Mesenchymal stem cell (in vitro differentiated cells and primary cell): Measurements from ENCODE around the gene TMEM184A.

Source experiments
- DNase-seq: peaks from one replicate; pipeline ENCODE4 v3.0.0-alpha.2; 2013
- H2AFZ ChIP-seq: one replicate; pipeline ENCODE4 v1.6.1; 2013; ENCODE audit warnings: low read depth, mild to moderate bottlenecking, control low read depth, inconsistent platforms, low read length, moderate library complexity
- H2AK5ac ChIP-seq: 2 replicates; pipeline ENCODE4 v1.6.1; 2013; ENCODE audit warnings: low read length, moderate library complexity, mild to moderate bottlenecking, inconsistent platforms; ENCODE audit not compliant: severe bottlenecking
- H2BK120ac ChIP-seq: one replicate; pipeline ENCODE4 v1.6.1; 2013; ENCODE audit warnings: low read depth, mild to moderate bottlenecking, inconsistent platforms, low read length, moderate library complexity
- H2BK12ac ChIP-seq, 2 experiments: one replicate each; pipeline ENCODE4 v1.6.1; 2013; ENCODE audit warnings: inconsistent platforms in 2 of 2, low read length in 2 of 2, mild to moderate bottlenecking in 2 of 2, moderate library complexity in 2 of 2, control low read depth in 1 of 2
- H2BK15ac ChIP-seq: one replicate; pipeline ENCODE4 v1.6.1; 2013; ENCODE audit warnings: mild to moderate bottlenecking, low read depth, inconsistent platforms; ENCODE audit not compliant: poor library complexity, severe bottlenecking
- H2BK5ac ChIP-seq: 2 replicates; pipeline ENCODE4 v1.6.1; 2013; ENCODE audit warnings: low read depth, mild to moderate bottlenecking, low read length, control low read depth, inconsistent platforms; ENCODE audit not compliant: poor library complexity, severe bottlenecking
- H3K14ac ChIP-seq, 2 experiments: one replicate each; pipeline ENCODE4 v1.6.1; 2013; ENCODE audit warnings: inconsistent platforms in 2 of 2, low read length in 2 of 2, control low read depth in 1 of 2, mild to moderate bottlenecking in 1 of 2, moderate library complexity in 1 of 2
- H3K18ac ChIP-seq, 2 experiments: one replicate each; pipeline ENCODE4 v1.6.1; 2013; ENCODE audit warnings: inconsistent platforms in 2 of 2, low read length in 2 of 2, control low read depth in 1 of 2, low read depth in 1 of 2, mild to moderate bottlenecking in 1 of 2
- H3K23ac ChIP-seq, 2 experiments: one replicate each; pipeline ENCODE4 v1.6.1; 2013; ENCODE audit warnings: inconsistent platforms in 2 of 2, low read length in 2 of 2, mild to moderate bottlenecking in 2 of 2, moderate library complexity in 2 of 2, control low read depth in 1 of 2
- H3K27ac ChIP-seq: 2 replicates; pipeline ENCODE4 v1.5.1; 2013; ENCODE audit warnings: mild to moderate bottlenecking, moderate library complexity, low read length, control low read depth, inconsistent platforms; ENCODE audit not compliant: poor library complexity, severe bottlenecking
- H3K27me3 ChIP-seq, 2 experiments: 2 replicates each; pipeline versions ENCODE4 v1.6.1 to v1.7.0; 2013; ENCODE audit warnings: low read length in 2 of 2, mild to moderate bottlenecking in 2 of 2, moderate library complexity in 2 of 2, control low read depth in 1 of 2, inconsistent platforms in 1 of 2; ENCODE audit not compliant: control insufficient read depth in 1 of 2, insufficient read depth in 1 of 2
- H3K36me3 ChIP-seq, 2 experiments: 2 replicates each; pipeline versions ENCODE4 v1.6.1 to v1.7.0; 2013; ENCODE audit warnings: low read length in 2 of 2, control low read depth in 1 of 2, inconsistent platforms in 1 of 2, low read depth in 1 of 2, mild to moderate bottlenecking in 1 of 2; ENCODE audit not compliant: insufficient read depth in 2 of 2, control insufficient read depth in 1 of 2
- H3K4ac ChIP-seq, 2 experiments: one replicate each; pipeline ENCODE4 v1.6.1; 2013; ENCODE audit warnings: inconsistent platforms in 2 of 2, low read length in 2 of 2, mild to moderate bottlenecking in 2 of 2, moderate library complexity in 2 of 2, control low read depth in 1 of 2, low read depth in 1 of 2
- H3K4me1 ChIP-seq: 2 replicates; pipeline ENCODE4 v1.6.1; 2013; ENCODE audit warnings: low read depth, low read length, control low read depth; ENCODE audit not compliant: control insufficient read depth, insufficient read depth
- H3K4me2 ChIP-seq: 2 replicates; pipeline ENCODE4 v1.6.1; 2013; ENCODE audit warnings: low read length, mild to moderate bottlenecking, inconsistent platforms; ENCODE audit not compliant: poor library complexity, severe bottlenecking
- H3K4me3 ChIP-seq, 2 experiments: 2 replicates each; pipeline versions ENCODE4 v1.5.1 to v1.7.0; 2013; ENCODE audit warnings: low read length in 2 of 2, mild to moderate bottlenecking in 2 of 2, control low read depth in 1 of 2, low read depth in 1 of 2; ENCODE audit not compliant: insufficient read depth in 1 of 2
- H3K79me1 ChIP-seq: replicated peaks from 2 replicates; pipeline ENCODE4 v1.6.1; 2013; ENCODE audit warnings: mild to moderate bottlenecking, control low read depth, low read length, inconsistent platforms; ENCODE audit not compliant: poor library complexity, severe bottlenecking
- H3K9ac ChIP-seq: 2 replicates; pipeline ENCODE4 v1.7.0; 2013; ENCODE audit warnings: mild to moderate bottlenecking, low read length, moderate library complexity
- H3K9me3 ChIP-seq: 2 replicates; pipeline ENCODE4 v1.7.0; 2013; ENCODE audit warnings: mild to moderate bottlenecking, low read length; ENCODE audit not compliant: control insufficient read depth
- H4K8ac ChIP-seq: one replicate; pipeline ENCODE4 v1.6.1; 2013; ENCODE audit warnings: inconsistent platforms, mild to moderate bottlenecking, low read length, moderate library complexity
- H4K91ac ChIP-seq: one replicate; pipeline ENCODE4 v1.6.1; 2013; ENCODE audit warnings: mild to moderate bottlenecking, low read length, inconsistent platforms
- WGBS: methylation state at CpG from one replicate; pipeline ENCODE4 v1.1.7; 2013; ENCODE audit warnings: mixed read lengths; 5-methylcytosine and 5-hydroxymethylcytosine counted together

TMEM184A gene

GRCh38 chr7:1508277-1508758 is 47.7 kb downstream of the TMEM184A start:
- H3K36me3 ChIP-seq, result peaks cover 0 to 7% of the 10 kb centered on the region in 2 experiments
- no peak overlapping the region for H2BK12ac ChIP-seq
- no peak overlapping the region for H3K14ac ChIP-seq
- no peak overlapping the region for H3K4me3 ChIP-seq
- H3K79me1 ChIP-seq, result peaks cover 9% of the 10 kb centered on the region
- DNase-seq, result no peak
- H2AK5ac ChIP-seq, result no peak overlapping the region
- peaks cover 24% of the 10 kb centered on the region for H3K4me1 ChIP-seq
- H2BK5ac ChIP-seq, result no peak overlapping the region
- 88% methylated on average over 10 of the region's 10 CpGs for WGBS
- no peak overlapping the region for H3K9ac ChIP-seq
- no peak overlapping the region for H3K27ac ChIP-seq
- no peaks in the 10 kb centered on the region for H3K9me3 ChIP-seq
- no peak overlapping the region for H3K4me2 ChIP-seq
- no peak overlapping the region for H2BK120ac ChIP-seq
- no peak overlapping the region for H3K23ac ChIP-seq
- no peak overlapping the region for H3K18ac ChIP-seq
- no peak overlapping the region for H2AFZ ChIP-seq
- no peak overlapping the region for H3K4ac ChIP-seq
- H3K27me3 ChIP-seq, result no peaks in the 10 kb centered on the region
- no peak overlapping the region for H4K91ac ChIP-seq
- no peak overlapping the region for H4K8ac ChIP-seq
- H2BK15ac ChIP-seq, result no peak overlapping the region

- Histone ChIP-seq H3K79me1 (peaks cover 25% of the 10 kb centered on the region), H3K4ac (no peak overlapping the region), H2AK5ac (peak overlapping the region; percentile 72), H2BK120ac (no peak overlapping the region), H3K4me1 (peaks cover 29% of the 10 kb centered on the region), H3K9ac (no peak overlapping the region), H2AFZ (no peak overlapping the region), H2BK15ac (no peak overlapping the region), H3K27me3 (no peaks in the 10 kb centered on the region), H2BK5ac (no peak overlapping the region), H4K91ac (peak overlapping the region; percentile 32), H3K23ac (no peak overlapping the region), H3K4me3 (no peak overlapping the region), H3K9me3 (no peaks in the 10 kb centered on the region), H3K14ac (no peak overlapping the region), H3K4me2 (no peak overlapping the region), H3K36me3 (peaks cover 16 to 26% of the 10 kb centered on the region in 2 experiments), H4K8ac (peak overlapping the region; percentile 14), H3K27ac (no peak overlapping the region), H3K18ac (no peak overlapping the region), H2BK12ac (peak overlapping the region in 1 of 2 experiments; percentile 28)
- WGBS, result 89% methylated on average over 17 of the region's 35 CpGs
- no peak for DNase-seq
Observed at GRCh38 chr7:1505731-1506550, 50.1 kb downstream of the TMEM184A start.

- H2BK120ac ChIP-seq, result peak within 1 kb of the TSS; percentile 86
- no peak within 1 kb of the TSS for H2AK5ac ChIP-seq
- peak within 1 kb of the TSS; percentile 89 for H3K9ac ChIP-seq
- peak within 1 kb of the TSS; percentile 98 for H3K4me2 ChIP-seq
- peak within 1 kb of the TSS; percentile 92 for H2BK15ac ChIP-seq
- peak within 1 kb of the TSS in 1 of 2 experiments; percentile 80 for H2BK12ac ChIP-seq
- peak within 1 kb of the TSS; percentile 35 to 97 for H3K18ac ChIP-seq
- peak; percentile 90 for DNase-seq
- H3K9me3 ChIP-seq, result no peaks in the 10 kb centered on the region
- H3K36me3 ChIP-seq, result peaks cover 27 to 44% of the 10 kb centered on the region in 2 experiments
- H3K4me1 ChIP-seq, result peaks cover 27% of the 10 kb centered on the region
- H3K79me1 ChIP-seq, result peaks cover 34% of the 10 kb centered on the region
- peak within 1 kb of the TSS; percentile 67 for H4K91ac ChIP-seq
- H3K14ac ChIP-seq, result peak within 1 kb of the TSS in 1 of 2 experiments; percentile 66
- H3K27ac ChIP-seq, result no peak within 1 kb of the TSS
- H2BK5ac ChIP-seq, result no peak within 1 kb of the TSS
- H4K8ac ChIP-seq, result peak within 1 kb of the TSS; percentile 95
- H3K27me3 ChIP-seq, result no peaks in the 10 kb centered on the region
- H3K23ac ChIP-seq, result no peak within 1 kb of the TSS
- H3K4ac ChIP-seq, result peak within 1 kb of the TSS; percentile 13 to 91
- H3K4me3 ChIP-seq, result peak within 1 kb of the TSS; percentile 96 to 98
- H2AFZ ChIP-seq, result peak within 1 kb of the TSS; percentile 97
- WGBS, result under 1% methylated on average over 99 of the region's 118 CpGs
Observed at GRCh38 chr7:1503816-1504775, 51.9 kb downstream of the TMEM184A start, which contains the start of gene INTS1. TSS of gene INTS1 (minus strand) at chr7:1504389. CDS start at chr7:1503960, 429 bp downstream.
